ENCODE results near the gene ZNF423. TPM values are rescaled to one million over a fixed set of nuclear protein-coding genes. Genes with fewer than 3 reads are reported as not detected.

The ZNF423 gene
- total and polyA plus RNA-seq, 9 of the 15 experiments (the other 6 are each of a cell fraction or from before 2014, with no cell fraction given) = not detected

DNA sequence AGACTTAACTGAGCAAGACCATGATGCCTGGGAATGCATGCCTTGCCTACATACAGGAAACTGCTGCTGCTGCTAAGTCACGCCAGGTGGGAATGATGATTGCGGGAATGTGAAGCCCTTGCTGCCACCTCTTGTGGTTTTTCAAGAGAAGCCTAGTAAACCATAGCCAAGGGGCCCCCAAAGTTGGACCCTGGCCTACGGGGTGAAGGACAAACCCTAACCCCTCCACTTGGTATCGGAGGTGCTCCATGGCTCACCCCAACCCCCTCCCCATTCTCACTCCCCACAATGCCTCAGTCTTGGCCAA is 233.9 kb downstream of the ZNF423 start (continued):
- TF ChIP-seq TCF15 (CRISPR knock-in tag; IDR thresholded peaks at IDR 0.05) (no peak), ATF1 (CRISPR knock-in tag; IDR thresholded peaks at IDR 0.05) (no peak), ATF1 (tag; IDR thresholded peaks at IDR 0.05) (no peak)

GRCh38 chr16:49621241-49622083 is 234.4 kb downstream of the ZNF423 start:
- CTCF ChIA-PET (ENCODE audit: low intra/inter-chr PET ratio) = no interaction called here
- Histone ChIP-seq H2AFZ (ENCODE audit: low read depth, low read length) (peak overlapping the region; percentile 94; the same call in 1 of the 2 replicates), H3K9ac (ENCODE audit: insufficient read depth in 1 of 2, low read depth in 2 of 2, low read length in 2 of 2) (peak overlapping the region in 1 of 2 experiments; percentile 36; a peak in 1 of 4 replicates), H3K79me2 (ENCODE audit: control insufficient read depth, insufficient read depth, low read length) (no peaks in the 10 kb centered on the region), H4K20me1 (replicated peaks; ENCODE audit: control insufficient read depth, insufficient read depth, low read length) (no peaks in the 10 kb centered on the region), H3K27ac (ENCODE audit: extremely low read depth, low read depth, low read length) (no peak overlapping the region), H3K9me3 (replicated peaks; ENCODE audit: control insufficient read depth, insufficient read depth, low read depth, low read length) (no peaks in the 10 kb centered on the region), H3K36me3 (ENCODE audit: control insufficient read depth, insufficient read depth, low read length) (no peaks in the 10 kb centered on the region), H3K4me1 (replicated peaks in 1 of 2; ENCODE audit: control insufficient read depth in 2 of 2, insufficient read depth in 2 of 2, low read length in 2 of 2) (peaks cover 24% of the 10 kb centered on the region in 2 experiments; a peak in 4 of 5 replicates), H3K27me3 (ENCODE audit: control insufficient read depth in 2 of 2, insufficient read depth in 2 of 2, low read length in 2 of 2) (0 out of 5 replicates have a peak, but pooled peaks cover 0 to 6% of the 10 kb centered on the region in 2 experiments), H3K9me1 (ENCODE audit: control insufficient read depth, insufficient read depth, low read length) (peaks cover 6% of the 10 kb centered on the region), H3K4me3 (no peak overlapping the region), H3K4me2 (ENCODE audit: insufficient read depth, low read length) (no peak overlapping the region)
- DNase-seq (ENCODE audit: extremely low read depth in 1 of 4, low spot score in 3 of 4) (no peak), ATAC-seq (no peak), FAIRE-seq (no peak)
- POLR2A ChIA-PET = interaction anchor here (0.7 kb wide), 1 partner anchor 211 kb away, joined by 3 read pairs; no protein-coding TSS in a partner anchor
- WGBS (ENCODE audit: insufficient coverage, low coverage, missing lambda C conversion rate) = 62% methylated on average over 12 of the region's 13 CpGs
- BruUV-seq (replicated peaks) = no TSS peak
- intact Hi-C loops (cut with micrococcal nuclease) = no loop called here
- TF ChIP-seq ARHGAP35 (IDR thresholded peaks at IDR 0.05; ENCODE audit: partially characterized antibody) (no peak), SRSF1 (IDR thresholded peaks at IDR 0.05; ENCODE audit: low read depth, low read length) (no peak), BRD4 (IDR thresholded peaks at IDR 0.05) (no peak), CTCFL (IDR thresholded peaks at IDR 0.05; ENCODE audit: borderline replicate concordance, insufficient read depth, low read depth, low read length, poor library complexity, severe bottlenecking) (no peak), HIVEP1 (CRISPR knock-in tag; IDR thresholded peaks at IDR 0.05) (no peak), RFX1 (IDR thresholded peaks at IDR 0.05) (no peak), ZKSCAN3 (CRISPR knock-in tag; IDR thresholded peaks at IDR 0.05) (no peak), POLR2B (IDR thresholded peaks at IDR 0.05; ENCODE audit: low read depth, partially characterized antibody) (no peak), FOXK2 (conservative IDR thresholded peaks at IDR 0.05 in 1 of 2, IDR thresholded peaks at IDR 0.05 in 1 of 2; ENCODE audit: low read depth in 2 of 2) (no peak), SIX5 (IDR thresholded peaks at IDR 0.05; ENCODE audit: borderline replicate concordance in 1 of 2, insufficient read depth in 1 of 2, low read depth in 1 of 2, low read length in 2 of 2) (no peak), KHSRP (IDR thresholded peaks at IDR 0.05) (no peak)
- TF ChIP-seq, protein P1, sequence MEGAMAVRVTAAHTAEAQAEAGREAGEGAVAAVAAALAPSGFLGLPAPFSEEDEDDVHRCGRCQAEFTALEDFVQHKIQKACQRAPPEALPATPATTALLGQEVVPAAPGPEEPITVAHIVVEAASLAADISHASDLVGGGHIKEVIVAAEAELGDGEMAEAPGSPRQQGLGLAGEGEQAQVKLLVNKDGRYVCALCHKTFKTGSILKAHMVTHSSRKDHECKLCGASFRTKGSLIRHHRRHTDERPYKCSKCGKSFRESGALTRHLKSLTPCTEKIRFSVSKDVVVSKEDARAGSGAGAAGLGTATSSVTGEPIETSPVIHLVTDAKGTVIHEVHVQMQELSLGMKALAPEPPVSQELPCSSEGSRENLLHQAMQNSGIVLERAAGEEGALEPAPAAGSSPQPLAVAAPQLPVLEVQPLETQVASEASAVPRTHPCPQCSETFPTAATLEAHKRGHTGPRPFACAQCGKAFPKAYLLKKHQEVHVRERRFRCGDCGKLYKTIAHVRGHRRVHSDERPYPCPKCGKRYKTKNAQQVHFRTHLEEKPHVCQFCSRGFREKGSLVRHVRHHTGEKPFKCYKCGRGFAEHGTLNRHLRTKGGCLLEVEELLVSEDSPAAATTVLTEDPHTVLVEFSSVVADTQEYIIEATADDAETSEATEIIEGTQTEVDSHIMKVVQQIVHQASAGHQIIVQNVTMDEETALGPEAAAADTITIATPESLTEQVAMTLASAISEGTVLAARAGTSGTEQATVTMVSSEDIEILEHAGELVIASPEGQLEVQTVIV (CRISPR knock-in tag; IDR thresholded peaks at IDR 0.05; ENCODE audit: borderline replicate concordance) = no peak
- in situ Hi-C loops (cut with MboI) = no loop called here
